HL-60 (cell line): ENCODE measurements around the gene CD209.

ENCODE experiments used
- DNase-seq, 2 experiments: peaks; one replicate each; pipeline ENCODE4 v3.0.0-alpha.2; 2010 to 2020; ENCODE audit warnings: low read depth in 1 of 2, low spot score in 1 of 2
- H3K27ac ChIP-seq: fragments of 250-450 bp; sonication (Bioruptor Pico); replicated peaks from 2 replicates; pipeline ENCODE4 v1.5.1; 2020; ENCODE audit warnings: mild to moderate bottlenecking, moderate library complexity
- H3K27me3 ChIP-seq: fragments of 250-450 bp; sonication (Bioruptor Pico); 2 replicates; pipeline ENCODE4 v1.5.1; 2021; ENCODE audit warnings: mild to moderate bottlenecking, moderate library complexity; ENCODE audit not compliant: insufficient read depth, poor library complexity, severe bottlenecking
- H3K4me3 ChIP-seq: replicated peaks from 2 replicates; pipeline ENCODE4 v1.5.1; 2011; ENCODE audit warnings: mild to moderate bottlenecking, control low read depth, low read length; ENCODE audit not compliant: insufficient read depth
- CTCF ChIP-seq: IDR thresholded peaks from one replicate; pipeline ENCODE4 v1.5.1; 2011; ENCODE audit warnings: low read length, control low read depth, inconsistent platforms; ENCODE audit not compliant: insufficient read depth
- GABPA ChIP-seq: IDR thresholded peaks from 2 replicates; pipeline ENCODE4 v1.6.1; 2012; ENCODE audit warnings: low read depth
- POLR2AphosphoS5 ChIP-seq: IDR thresholded peaks from 2 replicates; pipeline ENCODE4 v1.6.1; 2012; ENCODE audit warnings: low read depth
- SPI1 ChIP-seq: IDR thresholded peaks from 2 replicates; pipeline ENCODE4 v1.6.1; 2012; ENCODE audit warnings: low read depth, mild to moderate bottlenecking, borderline replicate concordance
- TF ChIP-seq, protein P1 (sequence below): IDR thresholded peaks from 2 replicates; pipeline ENCODE4 v1.6.1; 2012; ENCODE audit warnings: low read depth; ENCODE audit not compliant: insufficient replicate concordance

CD209 gene

GRCh38 chr19:7744199-7744786, 3.0 kb downstream of the CD209 start:
- Histone ChIP-seq H3K4me3 (no peak overlapping the region), H3K27me3 (no peaks in the 10 kb centered on the region), H3K27ac (no peak overlapping the region)
- DNase-seq = no peak
- no peak for TF ChIP-seq GABPA
- no peak for TF ChIP-seq CTCF
- TF ChIP-seq, protein P1, sequence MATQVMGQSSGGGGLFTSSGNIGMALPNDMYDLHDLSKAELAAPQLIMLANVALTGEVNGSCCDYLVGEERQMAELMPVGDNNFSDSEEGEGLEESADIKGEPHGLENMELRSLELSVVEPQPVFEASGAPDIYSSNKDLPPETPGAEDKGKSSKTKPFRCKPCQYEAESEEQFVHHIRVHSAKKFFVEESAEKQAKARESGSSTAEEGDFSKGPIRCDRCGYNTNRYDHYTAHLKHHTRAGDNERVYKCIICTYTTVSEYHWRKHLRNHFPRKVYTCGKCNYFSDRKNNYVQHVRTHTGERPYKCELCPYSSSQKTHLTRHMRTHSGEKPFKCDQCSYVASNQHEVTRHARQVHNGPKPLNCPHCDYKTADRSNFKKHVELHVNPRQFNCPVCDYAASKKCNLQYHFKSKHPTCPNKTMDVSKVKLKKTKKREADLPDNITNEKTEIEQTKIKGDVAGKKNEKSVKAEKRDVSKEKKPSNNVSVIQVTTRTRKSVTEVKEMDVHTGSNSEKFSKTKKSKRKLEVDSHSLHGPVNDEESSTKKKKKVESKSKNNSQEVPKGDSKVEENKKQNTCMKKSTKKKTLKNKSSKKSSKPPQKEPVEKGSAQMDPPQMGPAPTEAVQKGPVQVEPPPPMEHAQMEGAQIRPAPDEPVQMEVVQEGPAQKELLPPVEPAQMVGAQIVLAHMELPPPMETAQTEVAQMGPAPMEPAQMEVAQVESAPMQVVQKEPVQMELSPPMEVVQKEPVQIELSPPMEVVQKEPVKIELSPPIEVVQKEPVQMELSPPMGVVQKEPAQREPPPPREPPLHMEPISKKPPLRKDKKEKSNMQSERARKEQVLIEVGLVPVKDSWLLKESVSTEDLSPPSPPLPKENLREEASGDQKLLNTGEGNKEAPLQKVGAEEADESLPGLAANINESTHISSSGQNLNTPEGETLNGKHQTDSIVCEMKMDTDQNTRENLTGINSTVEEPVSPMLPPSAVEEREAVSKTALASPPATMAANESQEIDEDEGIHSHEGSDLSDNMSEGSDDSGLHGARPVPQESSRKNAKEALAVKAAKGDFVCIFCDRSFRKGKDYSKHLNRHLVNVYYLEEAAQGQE = no peak
- no peak for TF ChIP-seq POLR2AphosphoS5
- TF ChIP-seq SPI1 = no peak

- H3K27me3 ChIP-seq = no peaks in the 10 kb centered on the region
- no peak overlapping the region for H3K4me3 ChIP-seq
- TF ChIP-seq, protein P1 = no peak
- TF ChIP-seq GABPA = no peak
- no peak for TF ChIP-seq POLR2AphosphoS5
- no peak for TF ChIP-seq SPI1
- no peak for TF ChIP-seq CTCF
- no peak for DNase-seq
- no peak overlapping the region for H3K27ac ChIP-seq
Observed at GRCh38 chr19:7743425-7743841, 3.9 kb downstream of the CD209 start.

- Histone ChIP-seq H3K27ac (no peak overlapping the region), H3K4me3 (no peak overlapping the region), H3K27me3 (no peaks in the 10 kb centered on the region)
- no peak for TF ChIP-seq SPI1
- TF ChIP-seq CTCF = no peak
- TF ChIP-seq, protein P1 = no peak
- TF ChIP-seq GABPA = no peak
- TF ChIP-seq POLR2AphosphoS5 = no peak
- DNase-seq = no peak
Observed at GRCh38 chr19:7742991-7743390, 4.3 kb downstream of the CD209 start.
